Glomerular visceral epithelial cell (primary cell): ENCODE results near the gene ZNF527.
A peak's percentile ranks its signal among the peaks of the same experiment; 100 is the strongest.
"Not testable (repeated sequence)": the region's sequence is repeated elsewhere in the genome, so short reads cannot be mapped to it uniquely, and the experiment has no call there.

Experiments
- DNase-seq: peaks from one replicate; pipeline ENCODE4 v3.0.0-alpha.2; 2016; ENCODE audit errors: extremely low spot score

Gene ZNF527

GRCh38 chr19:37370880-37371661 is at the start of gene ZNF527:
ZNF527 (plus strand) TSS chr19:37371099; CDS start chr19:37374199, 3,100 bp downstream.
- peak; percentile 90 for DNase-seq

GRCh38 chr19:37329686-37330085 is 41.2 kb upstream of the ZNF527 start:
- no peak for DNase-seq

- DNase-seq: no peak
These were observed 38.1 kb upstream of the ZNF527 start for GRCh38 chr19:37332839-37333238.

- no peak for DNase-seq
These were observed 37.4 kb upstream of the ZNF527 start for GRCh38 chr19:37333457-37333856.

GRCh38 chr19:37334179-37335071 is 36.5 kb upstream of the ZNF527 start:
- peak; percentile 66 for DNase-seq

- no peak for DNase-seq
These were observed 28.1 kb upstream of the ZNF527 start for GRCh38 chr19:37342753-37343152.

- no peak for DNase-seq
These were observed 24.8 kb upstream of the ZNF527 start for GRCh38 chr19:37346091-37346490.

- DNase-seq: no peak
These were observed 22.8 kb upstream of the ZNF527 start for GRCh38 chr19:37348060-37348459.

- DNase-seq: no peak
These were observed 16.9 kb upstream of the ZNF527 start for GRCh38 chr19:37353968-37354367.

GRCh38 chr19:37355901-37356300 is 15.0 kb upstream of the ZNF527 start:
- DNase-seq: no peak

- no peak for DNase-seq
These were observed 8.9 kb upstream of the ZNF527 start for GRCh38 chr19:37361994-37362393.

GRCh38 chr19:37362733-37363132 is 8.2 kb upstream of the ZNF527 start:
- DNase-seq: no peak

- not testable (repeated sequence) for DNase-seq
These were observed 466 bp upstream of the ZNF527 start for GRCh38 chr19:37370386-37370879.

GRCh38 chr19:37389234-37389633 is 18.3 kb downstream of the ZNF527 start:
- DNase-seq: no peak

- not testable (repeated sequence) for DNase-seq
These were observed 20.5 kb downstream of the ZNF527 start for GRCh38 chr19:37391399-37391798.

GRCh38 chr19:37401078-37401477 is 30.2 kb downstream of the ZNF527 start:
- DNase-seq: no peak

- no peak for DNase-seq
These were observed 32.5 kb downstream of the ZNF527 start for GRCh38 chr19:37403403-37403802.

- DNase-seq: not testable (repeated sequence)
These were observed 35.4 kb downstream of the ZNF527 start for GRCh38 chr19:37406140-37406846.

GRCh38 chr19:37412700-37413099 is 41.8 kb downstream of the ZNF527 start:
- no peak for DNase-seq

- DNase-seq: no peak
These were observed 42.6 kb downstream of the ZNF527 start for GRCh38 chr19:37413313-37414084.
